Urinary bladder (tissue), 4 donors: ENCODE data around the gene PDE3B. TPM values are rescaled to one million over a fixed set of nuclear protein-coding genes. Genes with fewer than 3 reads are reported as not detected.
"Not testable (repeated sequence)": the region's sequence is repeated elsewhere in the genome, so short reads cannot be mapped to it uniquely, and the experiment has no call there.

Experiments used
- DNase-seq: peaks from one replicate; pipeline ENCODE4 v3.0.0-alpha.2; 2015; ENCODE audit errors: extremely low spot score
- H3K27ac ChIP-seq: one replicate; pipeline ENCODE4 v1.5.1; 2013; ENCODE audit warnings: low read depth, mild to moderate bottlenecking, moderate library complexity
- H3K36me3 ChIP-seq: one replicate; pipeline ENCODE4 v1.6.1; 2013; ENCODE audit warnings: mild to moderate bottlenecking, moderate library complexity; ENCODE audit not compliant: insufficient read depth
- H3K4me1 ChIP-seq: one replicate; pipeline ENCODE4 v1.6.1; 2013; ENCODE audit warnings: mild to moderate bottlenecking, moderate library complexity; ENCODE audit not compliant: insufficient read depth
- H3K4me3 ChIP-seq: one replicate; pipeline ENCODE4 v1.5.1; 2013; ENCODE audit warnings: low read depth, low read length
- WGBS: extraction: QIAGEN DNeasy Blood & Tissue Kit; methylation state at CpG from one replicate; pipeline ENCODE4 v1.1.7; 2013; 5-methylcytosine and 5-hydroxymethylcytosine counted together
- polyA plus RNA-seq: library from polyadenylated mRNA; stranded (reverse); fragments of 200-250 nt; gene quantifications from one replicate; pipeline ENCODE4 v1.2.3, GENCODE V29; 2013
- total RNA-seq: library from RNA; depleted of rRNA; stranded (reverse); fragments of >200 nt; gene quantifications from one replicate; pipeline ENCODE4 v1.2.3, GENCODE V29; 2014
- donor health status: healthy with polysubstance abuse.
- donor health status: healthy.

The PDE3B gene
- total and polyA plus RNA-seq, 2 donors, result 17.7 to 40.6 TPM

DNA sequence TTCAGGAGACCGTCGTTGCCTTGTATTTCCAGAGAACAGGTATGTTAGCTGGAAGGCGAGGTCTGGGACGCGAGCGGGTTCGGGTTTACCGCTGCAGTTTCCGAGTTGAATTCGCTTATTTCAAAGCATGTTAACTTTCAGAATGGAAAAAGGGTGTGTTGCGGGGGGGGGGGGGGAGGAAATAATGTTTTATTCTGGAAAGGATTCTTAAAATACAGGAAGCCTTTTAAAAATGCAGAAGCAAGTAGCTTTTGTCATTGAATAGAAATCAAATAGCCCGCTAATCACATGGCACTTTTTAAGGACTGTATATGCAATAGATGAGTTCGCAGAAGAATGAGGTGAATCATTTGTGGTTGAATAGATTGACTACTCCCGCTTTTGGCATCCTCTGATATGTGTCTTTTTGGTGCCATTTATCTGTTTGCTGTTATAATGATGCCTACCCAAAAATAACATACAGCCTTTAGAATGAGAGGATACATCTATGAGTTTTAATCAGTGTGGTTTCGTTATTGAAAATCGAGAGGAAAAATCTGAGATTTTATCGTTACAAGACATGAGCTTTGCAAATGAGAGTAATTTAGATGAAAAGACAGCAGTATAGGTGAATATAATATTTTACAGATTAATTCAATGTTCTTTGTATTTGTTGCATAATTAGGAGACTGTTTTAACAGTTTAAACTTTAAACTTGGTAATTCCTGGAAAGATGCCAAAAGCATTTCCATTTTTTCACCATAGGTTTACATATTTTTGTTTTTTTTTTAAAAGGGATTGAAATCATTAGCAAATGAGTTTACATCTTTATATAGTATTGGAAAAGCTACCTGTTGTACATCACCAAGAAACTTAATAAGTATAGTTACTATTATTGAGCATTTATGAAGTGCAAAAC lies 1.7 kb downstream of the PDE3B start:
- no peak for DNase-seq
- WGBS, result 4% methylated on average over 17 of the region's 17 CpGs

DNA sequence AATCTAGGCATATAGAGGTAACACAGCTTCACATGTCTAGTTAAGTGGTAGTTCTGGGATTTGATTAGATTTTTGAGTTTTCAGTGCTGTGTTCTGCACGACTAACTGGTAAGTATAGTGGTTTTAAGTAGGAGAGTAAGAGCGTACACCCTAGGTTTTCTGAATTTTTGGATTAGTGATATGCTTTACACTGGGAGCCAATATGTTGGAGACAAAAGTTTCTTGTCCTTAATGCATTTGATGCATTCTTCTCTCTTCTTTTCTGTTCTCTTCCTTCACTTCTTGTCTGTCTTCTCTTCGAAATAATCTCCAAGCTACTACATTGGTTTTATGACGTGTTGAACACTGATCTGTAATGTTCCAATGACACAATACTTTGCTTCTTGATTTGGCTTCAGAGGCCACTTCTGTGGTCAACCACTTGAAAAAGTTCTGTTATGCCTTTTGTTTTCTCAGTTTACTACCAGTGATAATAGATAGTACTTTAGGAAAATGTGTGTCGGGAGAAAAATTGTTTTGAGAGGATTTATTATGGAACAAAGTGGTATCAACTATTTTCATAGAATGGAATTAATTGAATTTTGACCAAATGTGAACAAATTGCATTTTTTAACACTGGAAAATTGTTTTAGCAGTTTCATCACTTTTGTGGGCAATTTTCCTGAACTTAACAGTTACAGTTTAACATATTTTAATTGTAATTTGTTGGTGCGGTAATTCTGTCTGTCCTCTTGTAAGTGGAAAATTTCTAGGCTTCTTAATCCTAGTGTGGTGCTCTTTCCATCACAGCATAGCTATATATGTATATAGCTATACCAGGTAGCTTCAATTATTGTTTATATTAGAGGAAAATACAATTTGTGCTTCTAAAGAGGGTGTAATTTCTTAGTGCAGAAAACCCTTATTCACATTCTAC lies 2.6 kb downstream of the PDE3B start:
- Histone ChIP-seq H3K4me1 (no peaks in the 10 kb centered on the region), H3K4me3 (peak overlapping the region; percentile 20), H3K27ac (no peak overlapping the region), H3K36me3 (no peaks in the 10 kb centered on the region)
- WGBS, result 73% methylated on average over 6 of the region's 6 CpGs
- no peak for DNase-seq

More for the DNA sequence above, 1.7 kb downstream of the PDE3B start:
- peak overlapping the region; percentile 80 for H3K4me3 ChIP-seq
- H3K36me3 ChIP-seq, result no peaks in the 10 kb centered on the region
- no peak overlapping the region for H3K27ac ChIP-seq
- no peaks in the 10 kb centered on the region for H3K4me1 ChIP-seq

DNA sequence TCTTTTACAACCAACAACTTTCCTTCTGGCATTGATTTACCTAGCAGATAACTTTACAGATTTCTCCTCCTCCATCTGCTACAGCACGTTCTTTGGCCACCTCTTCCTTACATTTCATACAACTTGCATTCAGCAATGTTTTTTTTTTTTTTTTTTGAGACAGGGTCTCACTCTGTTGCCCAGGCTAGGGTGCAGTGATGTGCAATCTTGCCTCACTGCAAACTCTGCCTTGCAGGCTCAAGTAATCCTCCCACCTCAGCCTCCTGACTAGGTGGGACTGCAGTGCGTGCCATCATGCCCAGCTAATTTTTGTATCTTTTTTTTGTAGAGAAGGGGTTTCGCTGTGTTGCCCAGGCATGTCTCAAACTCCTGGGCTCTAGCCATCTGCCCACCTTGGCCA lies 6.5 kb downstream of the PDE3B start:
- DNase-seq, result no peak
- no peak overlapping the region for H3K27ac ChIP-seq
- H3K4me3 ChIP-seq, result no peak overlapping the region
- WGBS, result 96% methylated on average over 3 of the region's 3 CpGs
- H3K4me1 ChIP-seq, result no peaks in the 10 kb centered on the region
- no peaks in the 10 kb centered on the region for H3K36me3 ChIP-seq

DNA sequence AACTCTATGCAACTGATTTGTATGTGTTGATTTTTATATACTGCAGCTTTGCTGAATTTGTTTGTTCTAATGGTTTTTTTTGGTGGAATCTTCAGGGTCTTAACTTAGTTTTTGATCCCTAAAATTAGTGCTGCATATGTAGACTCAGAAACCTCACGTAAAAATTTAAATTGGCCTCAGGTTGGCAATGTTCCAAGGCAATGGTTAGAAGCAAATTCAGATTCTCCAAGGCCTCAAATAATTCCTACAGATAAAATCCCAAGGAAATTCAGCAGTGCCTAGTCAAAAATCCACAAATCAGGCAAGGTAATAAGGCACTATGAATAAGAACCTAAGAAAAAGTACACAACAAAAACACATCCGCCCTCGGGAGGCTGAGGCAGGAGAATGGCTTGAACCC lies 9.5 kb downstream of the PDE3B start:
- no peak overlapping the region for H3K4me3 ChIP-seq
- H3K36me3 ChIP-seq, result no peaks in the 10 kb centered on the region
- H3K27ac ChIP-seq, result no peak overlapping the region
- WGBS, result 86% methylated on average over 3 of the region's 3 CpGs
- DNase-seq, result no peak
- no peaks in the 10 kb centered on the region for H3K4me1 ChIP-seq

DNA sequence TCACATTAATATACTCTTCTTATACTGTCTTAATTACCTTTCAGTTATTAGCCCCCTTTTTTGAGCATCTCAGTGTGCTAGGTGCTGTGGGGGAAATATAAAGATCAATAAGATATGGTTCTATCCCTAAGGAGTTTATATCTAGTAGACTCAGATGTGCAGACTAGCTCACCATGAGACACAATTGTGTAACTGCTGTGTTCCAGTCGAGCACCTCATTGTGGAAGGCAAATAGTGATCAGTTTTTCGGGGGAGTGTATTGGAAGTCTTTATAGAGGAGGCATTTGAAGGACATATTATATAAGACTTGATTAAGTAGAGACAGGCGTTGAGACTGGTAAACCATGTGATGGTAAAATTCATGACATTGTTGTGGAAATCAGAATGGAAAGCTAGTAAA lies 11.8 kb downstream of the PDE3B start:
- no peak overlapping the region for H3K27ac ChIP-seq
- no peaks in the 10 kb centered on the region for H3K4me1 ChIP-seq

DNA sequence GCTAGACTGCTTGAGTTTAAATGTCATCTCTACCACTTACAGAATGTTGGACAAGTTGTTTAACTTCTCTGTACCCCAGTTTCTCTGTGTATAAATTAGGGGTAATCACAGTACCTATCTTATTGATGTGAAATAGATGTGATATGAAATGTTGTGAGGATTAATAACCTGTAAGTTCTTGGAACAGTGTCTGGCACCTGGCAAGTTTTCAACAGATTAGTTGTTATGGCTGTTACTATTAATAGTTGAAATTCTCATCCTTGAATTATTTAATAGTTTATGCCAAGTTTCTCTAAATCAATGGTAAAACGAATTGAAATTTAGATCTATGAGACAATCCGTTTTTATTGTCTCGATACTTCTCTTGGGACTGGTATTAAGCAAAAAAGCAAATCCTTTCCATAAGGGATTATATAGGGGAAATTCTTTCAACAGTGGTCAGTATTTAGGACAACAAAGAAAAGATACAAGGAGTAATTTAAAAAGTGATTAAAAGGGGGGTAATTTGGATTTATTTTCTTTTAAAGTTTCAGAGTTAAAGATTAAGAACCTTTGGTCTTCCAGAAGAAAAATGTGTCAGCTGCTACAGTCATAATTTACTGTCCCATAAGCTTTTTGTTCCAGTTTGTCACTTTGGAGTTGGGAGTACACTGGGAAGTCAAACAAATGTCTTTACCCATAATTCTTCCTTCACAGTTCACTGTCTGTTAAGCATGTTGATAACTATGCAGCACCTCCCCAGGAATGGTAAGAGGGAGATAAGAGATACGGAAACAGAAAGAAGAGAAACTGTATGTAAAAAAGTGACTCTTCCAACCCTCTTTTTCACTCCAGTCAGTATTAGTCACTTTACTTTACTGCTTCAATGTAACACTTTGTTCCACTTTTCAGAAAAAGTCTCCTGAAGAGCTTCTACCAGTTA lies 13.2 kb downstream of the PDE3B start:
- DNase-seq, result no peak
- no peaks in the 10 kb centered on the region for H3K4me1 ChIP-seq
- no peak overlapping the region for H3K4me3 ChIP-seq
- H3K36me3 ChIP-seq, result no peaks in the 10 kb centered on the region
- H3K27ac ChIP-seq, result no peak overlapping the region
- WGBS, result 45% methylated on average over 4 of the region's 4 CpGs

More for the DNA sequence above, 11.8 kb downstream of the PDE3B start:
- no peak for DNase-seq
- Histone ChIP-seq H3K4me3 (no peak overlapping the region), H3K36me3 (no peaks in the 10 kb centered on the region)
- WGBS, result 93% methylated on average over 3 of the region's 3 CpGs

DNA sequence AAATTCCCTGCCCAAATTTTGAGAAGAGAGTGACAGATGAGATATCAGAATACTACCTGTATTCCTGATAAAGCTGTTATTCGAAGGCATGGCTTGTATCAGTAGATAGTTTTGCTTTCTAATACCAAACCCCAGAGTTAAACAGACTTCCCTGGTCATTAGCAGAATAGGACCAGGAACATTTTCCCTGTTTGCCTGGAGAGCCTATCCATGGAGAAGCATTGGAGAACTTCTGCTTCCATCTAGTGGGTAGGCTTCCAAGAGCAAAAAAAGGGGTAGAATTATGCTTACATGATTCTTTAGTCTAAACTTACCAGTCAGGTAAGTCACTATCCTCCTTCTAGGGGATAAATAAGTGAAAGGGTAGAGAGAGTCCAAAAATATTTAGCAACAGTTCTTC lies 14.2 kb downstream of the PDE3B start:
- Histone ChIP-seq H3K27ac (no peak overlapping the region), H3K4me3 (no peak overlapping the region), H3K4me1 (no peaks in the 10 kb centered on the region), H3K36me3 (no peaks in the 10 kb centered on the region)
- DNase-seq, result no peak
- WGBS, result 87% methylated on average over 1 of the region's 1 CpG

DNA sequence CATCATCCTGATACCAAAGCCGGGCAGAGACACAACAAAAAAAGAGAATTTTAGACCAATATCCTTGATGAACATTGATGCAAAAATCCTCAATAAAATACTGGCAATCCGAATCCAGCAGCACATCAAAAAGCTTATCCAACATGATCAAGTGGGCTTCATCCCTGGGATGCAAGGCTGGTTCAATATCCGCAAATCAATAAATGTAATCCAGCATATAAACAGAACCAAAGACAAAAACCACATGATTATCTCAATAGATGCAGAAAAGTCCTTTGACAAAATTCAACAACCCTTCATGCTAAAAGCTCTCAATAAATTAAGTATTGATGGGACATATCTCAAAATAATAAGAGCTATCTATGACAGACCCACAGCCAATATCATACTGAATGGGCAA lies 21.3 kb downstream of the PDE3B start:
- H3K4me3 ChIP-seq, H3K27ac ChIP-seq, H3K36me3 ChIP-seq, H3K4me1 ChIP-seq, DNase-seq: not testable (repeated sequence)
- WGBS, result 95% methylated on average over 3 of the region's 3 CpGs

DNA sequence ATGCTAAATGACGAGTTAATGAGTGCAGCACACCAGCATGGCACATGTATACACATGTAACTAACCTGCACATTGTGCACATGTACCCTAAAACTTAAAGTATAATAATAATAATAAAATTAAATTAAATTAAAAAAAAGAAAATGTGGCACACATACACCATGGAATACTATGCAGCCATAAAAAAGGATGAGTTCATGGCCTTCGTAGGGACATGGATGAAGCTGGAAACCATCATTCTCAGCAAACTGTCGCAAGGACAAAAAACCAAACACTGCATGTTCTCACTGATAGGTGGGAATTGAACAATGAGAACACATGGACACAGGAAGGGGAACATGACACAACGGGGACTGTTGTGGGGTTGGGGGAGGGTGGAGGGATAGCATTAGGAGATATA lies 23.7 kb downstream of the PDE3B start:
- H3K27ac ChIP-seq, DNase-seq, H3K4me1 ChIP-seq, H3K36me3 ChIP-seq, H3K4me3 ChIP-seq: not testable (repeated sequence)
- WGBS, result 98% methylated on average over 4 of the region's 4 CpGs

DNA sequence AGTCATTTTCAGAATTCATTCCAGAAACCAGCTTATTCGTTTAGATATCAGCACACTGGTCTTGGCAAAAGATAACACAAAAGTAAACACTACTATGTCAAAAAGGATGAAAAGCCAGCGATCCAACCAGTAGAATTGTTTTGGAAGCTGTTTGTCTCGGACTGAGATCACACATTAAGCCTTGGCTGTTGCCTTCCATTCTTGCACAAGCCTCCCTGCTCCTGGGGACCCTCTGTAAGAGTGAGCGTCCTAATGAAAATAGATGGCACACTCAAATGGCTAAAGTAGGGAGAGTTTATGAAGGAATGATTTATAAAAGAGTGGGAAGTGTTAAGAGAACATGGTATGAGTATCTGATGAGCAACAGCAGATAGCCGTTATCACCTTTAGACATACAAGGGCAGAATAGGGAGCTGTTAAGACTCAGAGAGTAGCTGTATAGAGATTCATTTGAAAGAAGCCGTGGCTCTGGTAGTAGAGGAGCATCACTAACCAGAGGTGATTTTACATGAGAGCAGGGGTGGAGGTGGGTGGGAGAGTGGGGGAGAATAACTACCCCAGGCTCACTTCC lies 25.2 kb downstream of the PDE3B start:
- Histone ChIP-seq H3K4me3 (no peak overlapping the region), H3K27ac (no peak overlapping the region), H3K4me1 (no peaks in the 10 kb centered on the region), H3K36me3 (no peaks in the 10 kb centered on the region)
- no peak for DNase-seq
- 47% methylated on average over 6 of the region's 6 CpGs for WGBS

DNA sequence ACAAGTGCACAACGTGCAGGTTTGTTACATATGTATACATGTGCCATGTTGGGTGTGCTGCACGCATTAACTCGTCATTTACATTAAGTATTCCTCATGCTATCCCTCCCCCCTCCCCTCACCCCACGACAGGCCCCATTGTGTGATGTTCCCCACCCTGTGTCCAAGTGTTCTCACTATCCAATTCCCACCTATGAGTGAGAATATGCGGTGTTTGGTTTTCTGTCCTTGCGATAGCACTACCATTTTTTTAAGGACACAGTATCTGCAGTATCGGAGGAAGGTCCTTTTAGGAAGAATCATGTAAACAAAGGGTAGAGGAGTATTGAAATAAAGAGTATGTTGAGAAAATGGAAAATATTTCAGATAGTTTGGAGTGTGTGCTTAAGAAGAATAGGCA lies 25.9 kb downstream of the PDE3B start:
- Histone ChIP-seq H3K4me1 (no peaks in the 10 kb centered on the region), H3K36me3 (no peaks in the 10 kb centered on the region), H3K27ac (no peak overlapping the region), H3K4me3 (no peak overlapping the region)
- no peak for DNase-seq
- WGBS, result 94% methylated on average over 7 of the region's 7 CpGs

DNA sequence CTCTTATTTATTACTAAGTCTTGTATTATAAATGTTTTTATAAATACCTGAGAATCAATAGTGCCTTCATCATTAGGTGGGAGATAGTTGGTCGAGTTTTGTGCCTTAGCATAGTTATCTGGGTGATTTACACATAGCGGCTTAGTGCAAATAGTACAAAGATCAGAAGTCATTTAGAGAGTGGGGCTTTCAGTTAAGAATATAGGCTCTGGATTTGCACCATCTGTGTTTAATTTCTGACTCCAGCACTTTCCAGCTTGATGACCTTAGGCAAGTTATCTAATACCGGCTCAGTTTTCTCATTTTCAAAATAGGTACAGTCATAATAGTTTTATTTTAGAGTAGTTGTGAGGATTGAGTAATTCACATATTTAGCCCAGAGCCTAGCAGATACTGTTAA lies 26.4 kb downstream of the PDE3B start:
- Histone ChIP-seq H3K4me3 (no peak overlapping the region), H3K27ac (no peak overlapping the region), H3K4me1 (no peaks in the 10 kb centered on the region), H3K36me3 (no peaks in the 10 kb centered on the region)
- 77% methylated on average over 3 of the region's 3 CpGs for WGBS
- DNase-seq, result no peak

DNA sequence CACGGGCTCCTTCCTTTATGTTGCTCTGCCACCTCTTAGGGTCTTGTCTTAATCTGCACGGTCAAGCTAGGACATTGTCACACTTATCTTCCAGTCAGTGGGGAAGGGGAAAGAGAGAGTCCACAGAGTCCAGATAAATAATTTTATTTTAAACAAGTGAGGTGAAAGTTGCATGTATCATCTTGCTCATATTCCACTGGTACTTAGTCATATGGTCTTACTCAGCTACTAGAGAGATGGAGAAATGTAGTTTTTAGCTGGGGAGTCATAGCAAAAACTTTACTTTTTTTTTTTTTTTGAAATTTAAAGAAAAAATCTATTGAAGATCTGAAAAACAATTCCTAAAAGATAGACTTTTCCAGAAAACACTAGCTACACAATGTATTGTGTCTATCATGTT lies 29.0 kb downstream of the PDE3B start:
- Histone ChIP-seq H3K27ac (no peak overlapping the region), H3K4me3 (no peak overlapping the region), H3K4me1 (no peaks in the 10 kb centered on the region), H3K36me3 (no peaks in the 10 kb centered on the region)
- no peak for DNase-seq
- WGBS, result 29% methylated on average over 2 of the region's 2 CpGs
